Measurements from ENCODE around the gene TWF1. TPM values are rescaled to one million over a fixed set of nuclear protein-coding genes. Genes with fewer than 3 reads are reported as not detected.

TWF1 gene
- total RNA-seq, 2 donors from 2014 or later, result 18.8 to 45.4 TPM

GRCh38 chr12:43835656-43836474, 29.7 kb upstream of the TWF1 start, which contains the start of gene TMEM117:
Gene TMEM117, plus strand, starts transcription at chr12:43836081.
- no peaks in the 10 kb centered on the region for H3K27me3 ChIP-seq
- intact Hi-C loops (cut with DNase I), result no loop called here
- peak within 1 kb of the TSS; percentile 20 to 56 for H3K4me3 ChIP-seq
- peaks cover 22% of the 10 kb centered on the region for H3K4me1 ChIP-seq
- WGBS, 2 donors, result 0% methylated on average over 3 to 96 of the region's 103 CpGs
- ATAC-seq (peak; percentile 89), DNase-seq (peak; percentile 77 to 80 (median 78))
- no peaks in the 10 kb centered on the region for H3K9me3 ChIP-seq
- no peaks in the 10 kb centered on the region for H3K36me3 ChIP-seq (replicated peaks in 1 of 2; ENCODE audit: insufficient read depth in 1 of 2, low read depth in 2 of 2)
- TF ChIP-seq POLR2A (IDR thresholded peaks at IDR 0.05) (peak; percentile 72 to 84 (median 74)), CTCF (IDR thresholded peaks at IDR 0.05) (no peak)
- peak within 1 kb of the TSS; percentile 82 to 96 (median 94) for H3K27ac ChIP-seq

DNA sequence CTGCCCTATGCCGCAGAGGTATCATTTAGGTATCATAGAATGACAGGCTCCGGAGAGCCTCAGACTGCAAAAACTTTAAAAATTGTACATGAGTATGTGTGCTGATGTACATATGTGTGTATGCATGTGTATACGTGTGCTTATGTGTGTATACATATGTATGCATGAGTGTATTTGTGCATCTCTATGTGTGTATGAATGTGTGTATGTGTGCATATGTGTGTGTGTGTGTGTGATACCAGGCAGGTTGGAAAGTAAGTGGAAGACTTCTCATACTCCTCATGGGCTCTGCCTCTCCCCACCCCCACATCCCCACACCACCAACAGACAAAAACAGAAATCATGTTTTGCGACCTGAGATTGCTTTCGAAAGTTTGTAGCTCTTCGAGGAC, 29.1 kb upstream of the TWF1 start:
- DNase-seq (no peak), ATAC-seq (peak; percentile 4)
- no peaks in the 10 kb centered on the region for H3K9me3 ChIP-seq
- H3K36me3 ChIP-seq (replicated peaks in 1 of 2; ENCODE audit: insufficient read depth in 1 of 2, low read depth in 2 of 2), result no peaks in the 10 kb centered on the region
- WGBS, 2 donors, result 41% methylated on average over 6 of the region's 6 CpGs
- H3K4me3 ChIP-seq, result peak overlapping the region; percentile 20 to 37
- peaks cover 22% of the 10 kb centered on the region for H3K4me1 ChIP-seq
- intact Hi-C loops (cut with DNase I), result no loop called here
- TF ChIP-seq POLR2A (IDR thresholded peaks at IDR 0.05) (no peak), CTCF (IDR thresholded peaks at IDR 0.05) (no peak)
- peak overlapping the region; percentile 82 to 96 (median 94) for H3K27ac ChIP-seq
- no peaks in the 10 kb centered on the region for H3K27me3 ChIP-seq

DNA sequence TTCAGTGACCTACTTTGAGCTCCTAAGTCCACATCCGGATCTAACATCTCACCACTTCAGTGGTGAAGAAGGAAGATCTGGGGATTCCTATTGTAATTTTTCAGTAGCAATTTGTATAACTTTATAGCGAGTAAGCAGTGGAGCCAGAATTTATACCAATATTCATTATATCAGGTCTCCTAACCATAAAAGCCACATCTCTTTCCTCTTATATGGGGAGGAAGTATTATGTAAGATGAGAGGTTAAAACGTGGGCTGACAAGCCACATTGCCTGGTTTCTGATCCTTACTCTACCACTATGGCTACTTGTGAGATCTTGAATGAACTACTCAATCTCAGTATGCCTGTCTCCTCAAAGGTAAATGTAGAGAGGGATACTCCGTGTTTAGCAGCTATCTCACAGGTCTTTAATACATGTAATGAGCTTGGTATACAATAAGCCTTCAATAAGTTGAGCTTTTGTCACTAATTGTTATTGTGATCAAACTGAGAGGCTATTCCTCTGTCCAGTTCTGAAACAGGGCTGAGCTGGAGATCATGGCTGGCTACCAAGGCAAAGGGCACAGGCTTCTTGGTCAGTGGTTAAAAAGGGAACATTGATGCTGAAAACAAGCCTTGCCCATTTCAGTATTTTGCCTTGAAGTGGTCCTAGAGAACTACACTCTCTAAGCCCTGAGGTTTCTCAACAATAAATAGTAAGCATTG, 26.5 kb upstream of the TWF1 start:
- WGBS, 2 donors, result 62 to 72% methylated on average over 4 of the region's 4 CpGs
- TF ChIP-seq POLR2A (IDR thresholded peaks at IDR 0.05) (no peak), CTCF (IDR thresholded peaks at IDR 0.05) (no peak)
- no peak for DNase-seq
- ATAC-seq, result no peak
- peaks cover 18% of the 10 kb centered on the region for H3K4me1 ChIP-seq
- no peak overlapping the region for H3K27ac ChIP-seq
- intact Hi-C loops (cut with DNase I), result no loop called here
- H3K36me3 ChIP-seq (replicated peaks in 1 of 2; ENCODE audit: insufficient read depth in 1 of 2, low read depth in 2 of 2), result no peaks in the 10 kb centered on the region
- no peaks in the 10 kb centered on the region for H3K27me3 ChIP-seq
- no peaks in the 10 kb centered on the region for H3K9me3 ChIP-seq
- no peak overlapping the region for H3K4me3 ChIP-seq

- DNase-seq, result no peak
- no peak overlapping the region for H3K4me3 ChIP-seq
- no peaks in the 10 kb centered on the region for H3K9me3 ChIP-seq
- ATAC-seq, result no peak
- no peaks in the 10 kb centered on the region for H3K36me3 ChIP-seq (replicated peaks in 1 of 2; ENCODE audit: insufficient read depth in 1 of 2, low read depth in 2 of 2)
- intact Hi-C loops (cut with DNase I), result no loop called here
- no peak overlapping the region for H3K27ac ChIP-seq
- 77 to 92% methylated on average over 1 of the region's 1 CpG for WGBS, 2 donors
- no peaks in the 10 kb centered on the region for H3K27me3 ChIP-seq
- no peak for TF ChIP-seq POLR2A (IDR thresholded peaks at IDR 0.05)
- TF ChIP-seq CTCF (IDR thresholded peaks at IDR 0.05), result no peak
- H3K4me1 ChIP-seq, result no peaks in the 10 kb centered on the region
Observed at GRCh38 chr12:43827093-43827492, 21.0 kb upstream of the TWF1 start.

All from body of pancreas (tissue), 4 donors.